Gastroesophageal sphincter (tissue), 4 donors: ENCODE results near the gene GALNTL6. TPM values are rescaled to one million over a fixed set of nuclear protein-coding genes. Genes with fewer than 3 reads are reported as not detected.

Source experiments
- ATAC-seq: fragments of 150-250 bp; one replicate; pipeline ENCODE4 v1.9.1; 2016; ENCODE audit warnings: mild to moderate bottlenecking, moderate library complexity
- H3K27ac ChIP-seq, 4 donors: fragments of 200-600 bp; sonication (generic) in 3 of 4; 1 replicate in 3 of 4; 2 replicates in 1 of 4; pipeline ENCODE4 v1.5.1; 2016 to 2019
- H3K27me3 ChIP-seq: fragments of 200-600 bp; sonication (generic); one replicate; pipeline ENCODE4 v1.5.1; 2019
- H3K36me3 ChIP-seq, 2 donors: fragments of 200-600 bp; sonication (generic); one replicate each; pipeline ENCODE4 v1.5.1; 2019; ENCODE audit warnings: control low read depth in 1 of 2
- H3K4me1 ChIP-seq, 3 donors: fragments of 200-600 bp; sonication (generic); 1 replicate in 2 of 3; 2 replicates in 1 of 3; pipeline ENCODE4 v1.5.1; 2016 to 2019; ENCODE audit warnings: control low read depth in 2 of 3
- H3K4me3 ChIP-seq, 2 donors: fragments of 200-600 bp; sonication (generic); one replicate each; pipeline ENCODE4 v1.5.1; 2019; ENCODE audit warnings: mild to moderate bottlenecking in 1 of 2, moderate library complexity in 1 of 2
- H3K9me3 ChIP-seq, 3 donors: fragments of 200-600 bp; sonication (generic); one replicate each; pipeline ENCODE4 v1.5.1; 2017 to 2019; ENCODE audit warnings: control low read depth in 2 of 3
- EP300 ChIP-seq: sonication (generic); formaldehyde crosslinking; IDR thresholded peaks from one replicate; pipeline ENCODE4 v1.6.1; 2017; ENCODE audit warnings: antibody characterized with exemption, mild to moderate bottlenecking
- POLR2A ChIP-seq, 2 donors: fragments of 450-650 bp; IDR thresholded peaks; one replicate each; pipeline ENCODE4 v1.6.1; 2017; ENCODE audit warnings: antibody characterized with exemption in 2 of 2, mild to moderate bottlenecking in 2 of 2, moderate library complexity in 1 of 2
- POLR2AphosphoS5 ChIP-seq: sonication (generic); formaldehyde crosslinking; IDR thresholded peaks from one replicate; pipeline ENCODE4 v1.6.1; 2017; ENCODE audit warnings: antibody characterized with exemption
- WGBS, 2 donors: methylation state at CpG; one replicate each; pipeline ENCODE4 v1.1.5; 2018; ENCODE audit warnings: low coverage in 1 of 2; 5-methylcytosine and 5-hydroxymethylcytosine counted together
- total RNA-seq, 4 donors: library from RNA; depleted of rRNA; stranded (reverse); fragments of >200 nt; gene quantifications; one replicate each; pipeline ENCODE4 v1.1.0, GENCODE V29; 2016
- TF ChIP-seq, protein P1 (sequence below), 4 experiments: fragments of 200-600 bp in 2 of 4; fragments of 450-650 bp in 2 of 4; sonication (generic) in 1 of 4; IDR thresholded peaks; one replicate each; pipeline ENCODE4 v1.5.1; 2017 to 2019; ENCODE audit warnings: antibody characterized with exemption in 4 of 4, mild to moderate bottlenecking in 2 of 4, moderate library complexity in 2 of 4

GALNTL6 gene
- total RNA-seq, 4 donors from 2014 or later, result not detected

- TF ChIP-seq POLR2A (IDR thresholded peaks at IDR 0.05) (no peak), EP300 (no peak), POLR2AphosphoS5 (no peak)
- TF ChIP-seq, protein P1, sequence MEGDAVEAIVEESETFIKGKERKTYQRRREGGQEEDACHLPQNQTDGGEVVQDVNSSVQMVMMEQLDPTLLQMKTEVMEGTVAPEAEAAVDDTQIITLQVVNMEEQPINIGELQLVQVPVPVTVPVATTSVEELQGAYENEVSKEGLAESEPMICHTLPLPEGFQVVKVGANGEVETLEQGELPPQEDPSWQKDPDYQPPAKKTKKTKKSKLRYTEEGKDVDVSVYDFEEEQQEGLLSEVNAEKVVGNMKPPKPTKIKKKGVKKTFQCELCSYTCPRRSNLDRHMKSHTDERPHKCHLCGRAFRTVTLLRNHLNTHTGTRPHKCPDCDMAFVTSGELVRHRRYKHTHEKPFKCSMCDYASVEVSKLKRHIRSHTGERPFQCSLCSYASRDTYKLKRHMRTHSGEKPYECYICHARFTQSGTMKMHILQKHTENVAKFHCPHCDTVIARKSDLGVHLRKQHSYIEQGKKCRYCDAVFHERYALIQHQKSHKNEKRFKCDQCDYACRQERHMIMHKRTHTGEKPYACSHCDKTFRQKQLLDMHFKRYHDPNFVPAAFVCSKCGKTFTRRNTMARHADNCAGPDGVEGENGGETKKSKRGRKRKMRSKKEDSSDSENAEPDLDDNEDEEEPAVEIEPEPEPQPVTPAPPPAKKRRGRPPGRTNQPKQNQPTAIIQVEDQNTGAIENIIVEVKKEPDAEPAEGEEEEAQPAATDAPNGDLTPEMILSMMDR (IDR thresholded peaks at IDR 0.05), result no peak
- Histone ChIP-seq H3K27ac (no peak overlapping the region), H3K9me3 (no peaks in the 10 kb centered on the region), H3K4me3 (no peak overlapping the region), H3K36me3 (no peaks in the 10 kb centered on the region), H3K27me3 (no peaks in the 10 kb centered on the region), H3K4me1 (no peaks in the 10 kb centered on the region)
- no peak for ATAC-seq
Measured at GRCh38 chr4:172770787-172771186, 957.6 kb downstream of the GALNTL6 start.

DNA sequence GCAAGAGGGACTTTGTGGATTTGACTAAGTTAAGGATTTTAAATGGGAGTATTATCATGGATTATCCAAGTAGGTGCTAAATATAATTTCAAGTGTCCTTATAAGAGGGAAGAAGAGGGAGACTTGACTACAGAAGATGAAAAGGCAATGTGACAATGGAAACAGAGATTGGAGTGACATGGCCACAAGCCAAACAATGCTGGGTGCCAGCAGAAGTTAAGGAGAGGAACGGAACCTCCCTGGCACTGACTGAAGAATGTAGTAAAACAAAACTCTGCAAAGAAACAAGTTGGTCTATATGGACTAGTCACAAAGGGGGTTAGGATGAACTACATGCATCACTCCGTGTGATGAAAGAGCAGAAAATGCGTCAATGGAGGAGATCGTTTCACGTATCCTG lies 959.6 kb downstream of the GALNTL6 start:
- H3K36me3 ChIP-seq, result no peaks in the 10 kb centered on the region
- H3K27ac ChIP-seq, result no peak overlapping the region
- H3K9me3 ChIP-seq, result no peaks in the 10 kb centered on the region
- no peak overlapping the region for H3K4me3 ChIP-seq
- WGBS, 2 donors, result 73 to 80% methylated on average over 4 to 5 of the region's 5 CpGs
- ATAC-seq, result no peak
- H3K4me1 ChIP-seq, result no peaks in the 10 kb centered on the region
- no peaks in the 10 kb centered on the region for H3K27me3 ChIP-seq
- TF ChIP-seq, protein P1 (IDR thresholded peaks at IDR 0.05), result no peak
- no peak for TF ChIP-seq POLR2A (IDR thresholded peaks at IDR 0.05)
- TF ChIP-seq POLR2AphosphoS5, result no peak

DNA sequence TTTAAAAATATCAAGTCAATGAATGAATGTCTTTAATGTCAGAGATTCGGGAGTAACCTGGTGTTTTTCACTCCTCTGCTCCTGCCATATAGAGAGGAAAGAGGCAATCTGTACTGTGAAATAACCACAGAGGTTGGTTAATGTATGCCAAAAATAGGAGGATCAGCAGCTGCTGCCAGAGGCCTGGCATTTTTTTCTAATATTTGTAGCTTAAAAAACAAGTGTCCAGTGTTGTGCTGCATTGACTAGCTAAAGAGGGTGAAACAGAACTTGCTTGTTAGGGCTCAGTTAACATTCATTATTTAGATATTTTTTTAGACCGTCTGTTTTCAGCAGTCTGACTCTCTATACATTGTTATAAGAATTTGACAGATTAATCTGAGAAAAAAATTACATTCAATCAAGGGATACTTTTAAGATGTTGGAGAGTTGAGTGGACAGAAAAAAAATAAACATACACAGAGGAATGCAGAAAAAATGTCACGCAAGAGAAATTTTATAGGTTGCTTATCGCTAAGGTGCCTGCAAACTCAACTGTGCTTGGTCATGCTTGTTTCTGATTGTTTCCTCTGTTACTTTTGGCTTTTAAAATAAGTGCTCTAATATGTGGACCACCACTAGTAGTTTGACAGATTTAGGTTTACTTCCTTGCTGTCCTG lies 963.1 kb downstream of the GALNTL6 start:
- Histone ChIP-seq H3K9me3 (no peaks in the 10 kb centered on the region), H3K4me3 (no peak overlapping the region), H3K36me3 (no peaks in the 10 kb centered on the region), H3K4me1 (no peaks in the 10 kb centered on the region), H3K27me3 (no peaks in the 10 kb centered on the region), H3K27ac (no peak overlapping the region)
- 49 to 60% methylated on average over 4 of the region's 4 CpGs for whole genome bisulfite sequencing, 2 donors
- no peak for ATAC-seq
- TF ChIP-seq EP300, result no peak
- no peak for TF ChIP-seq POLR2AphosphoS5
- TF ChIP-seq, protein P1 (IDR thresholded peaks at IDR 0.05), result no peak
- no peak for TF ChIP-seq POLR2A (IDR thresholded peaks at IDR 0.05)

DNA sequence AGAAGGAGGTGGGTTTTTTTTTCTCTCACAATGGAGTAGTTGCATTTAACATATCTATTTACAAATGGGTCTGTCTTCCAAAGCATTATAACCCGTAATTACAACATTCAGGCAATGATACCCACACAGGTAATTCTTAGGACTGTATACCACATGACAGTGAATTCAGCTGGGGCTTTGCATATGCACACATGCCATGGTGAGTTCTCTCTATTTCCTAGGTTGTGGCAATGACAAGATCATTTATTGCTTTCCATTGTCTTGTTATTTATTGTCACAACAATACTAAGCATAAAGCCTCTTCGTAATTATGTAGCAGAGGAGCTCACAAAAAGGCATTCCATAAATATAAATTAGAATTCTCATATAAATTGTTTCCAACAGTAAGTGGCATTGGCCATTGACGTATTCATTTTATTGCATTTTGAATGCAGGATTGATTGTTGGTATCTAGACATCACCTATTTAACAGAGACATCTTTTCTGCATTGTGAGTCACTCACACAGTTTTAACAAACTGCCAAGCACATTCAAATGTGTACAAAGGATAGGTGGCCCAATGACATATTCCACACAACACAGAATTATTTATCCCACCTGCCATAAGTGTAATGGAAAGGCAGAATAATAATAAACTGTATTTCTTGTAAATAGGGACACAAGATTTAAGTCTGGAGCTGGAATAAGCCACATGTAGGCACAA lies 964.7 kb downstream of the GALNTL6 start:
- WGBS, 2 donors, result 75 to 90% methylated on average over 3 of the region's 3 CpGs
- Histone ChIP-seq H3K9me3 (no peaks in the 10 kb centered on the region), H3K4me1 (no peaks in the 10 kb centered on the region), H3K27me3 (no peaks in the 10 kb centered on the region), H3K36me3 (no peaks in the 10 kb centered on the region), H3K27ac (no peak overlapping the region), H3K4me3 (no peak overlapping the region)
- TF ChIP-seq, protein P1 (IDR thresholded peaks at IDR 0.05), result no peak
- TF ChIP-seq POLR2A (IDR thresholded peaks at IDR 0.05) (no peak), EP300 (no peak), POLR2AphosphoS5 (no peak)
- no peak for ATAC-seq

DNA sequence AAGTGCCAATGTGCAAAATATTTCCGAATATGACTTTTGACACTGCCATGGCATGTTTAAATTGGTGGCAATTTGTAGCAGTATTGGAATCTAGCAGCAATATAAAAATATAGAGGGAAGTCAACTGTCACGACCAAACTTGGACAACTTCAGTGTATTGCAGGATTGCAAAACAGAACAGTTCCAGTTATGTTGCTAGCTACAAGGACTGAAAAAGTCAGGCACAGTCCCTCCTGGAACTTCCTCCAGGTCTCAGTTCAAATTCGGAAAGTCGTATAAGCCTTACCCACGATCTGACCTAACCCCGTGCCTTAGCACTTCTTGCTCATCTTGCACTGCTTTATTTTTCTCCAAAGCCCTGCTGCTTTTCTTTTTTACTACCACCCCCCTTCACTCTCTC lies 965.4 kb downstream of the GALNTL6 start:
- WGBS, 2 donors, result 47 to 63% methylated on average over 6 of the region's 6 CpGs
- Histone ChIP-seq H3K4me1 (no peaks in the 10 kb centered on the region), H3K4me3 (no peak overlapping the region), H3K27me3 (no peaks in the 10 kb centered on the region), H3K9me3 (no peaks in the 10 kb centered on the region), H3K27ac (no peak overlapping the region), H3K36me3 (no peaks in the 10 kb centered on the region)
- ATAC-seq, result no peak
- TF ChIP-seq, protein P1 (IDR thresholded peaks at IDR 0.05), result no peak
- no peak for TF ChIP-seq POLR2A (IDR thresholded peaks at IDR 0.05)
- TF ChIP-seq POLR2AphosphoS5, result no peak
- no peak for TF ChIP-seq EP300
